Activated CD4-positive, alpha-beta memory T cell treated with anti-CD3 and anti-CD28 coated beads, Interleukin-2, amount 10 ng/mL, durations not matched to agents 7 days and 5 days (primary cell): ENCODE results near the gene ITGAD. TPM values are rescaled to one million over a fixed set of nuclear protein-coding genes. Genes with fewer than 3 reads are reported as not detected.

Experiments
- CTCF ChIA-PET: fragments of 350-600 bp; sonication (Branson Sonifier 250); formaldehyde crosslinking; loops from one replicate; lab custom pipeline; 2021; ENCODE audit warnings: antibody characterized with exemption, inconsistent platforms; lab: Charles Lee
- POLR2A ChIA-PET: fragments of 350-600 bp; sonication (Branson Sonifier 250); formaldehyde crosslinking; loops from one replicate; lab custom pipeline; 2021; ENCODE audit warnings: antibody characterized with exemption; lab: Charles Lee
- DNase-seq: peaks from one replicate; pipeline ENCODE4 v3.0.0-alpha.2; 2020
- H3K27ac Mint-ChIP-seq: one replicate; pipeline ENCODE4 v1.8.0; 2021; ENCODE audit warnings: mild to moderate bottlenecking, mixed read lengths
- H3K27me3 Mint-ChIP-seq: one replicate; pipeline ENCODE4 v1.8.0; 2021; ENCODE audit warnings: mixed read lengths
- H3K36me3 Mint-ChIP-seq: one replicate; pipeline ENCODE4 v1.8.0; 2021; ENCODE audit warnings: low read depth, mixed read lengths
- H3K4me1 Mint-ChIP-seq: one replicate; pipeline ENCODE4 v1.8.0; 2021; ENCODE audit warnings: mixed read lengths
- H3K4me3 Mint-ChIP-seq: one replicate; pipeline ENCODE4 v1.8.0; 2021; ENCODE audit warnings: mild to moderate bottlenecking, mixed read lengths
- H3K9me3 Mint-ChIP-seq: one replicate; pipeline ENCODE4 v1.8.0; 2021; ENCODE audit warnings: mixed read lengths
- total RNA-seq, 2 experiments: library from RNA; stranded (reverse); gene quantifications; one replicate each; pipeline ENCODE4 v1.2.3, GENCODE V29; 2021

ITGAD gene
- total RNA-seq, 2 experiments from 2014 or later: not detected

DNA sequence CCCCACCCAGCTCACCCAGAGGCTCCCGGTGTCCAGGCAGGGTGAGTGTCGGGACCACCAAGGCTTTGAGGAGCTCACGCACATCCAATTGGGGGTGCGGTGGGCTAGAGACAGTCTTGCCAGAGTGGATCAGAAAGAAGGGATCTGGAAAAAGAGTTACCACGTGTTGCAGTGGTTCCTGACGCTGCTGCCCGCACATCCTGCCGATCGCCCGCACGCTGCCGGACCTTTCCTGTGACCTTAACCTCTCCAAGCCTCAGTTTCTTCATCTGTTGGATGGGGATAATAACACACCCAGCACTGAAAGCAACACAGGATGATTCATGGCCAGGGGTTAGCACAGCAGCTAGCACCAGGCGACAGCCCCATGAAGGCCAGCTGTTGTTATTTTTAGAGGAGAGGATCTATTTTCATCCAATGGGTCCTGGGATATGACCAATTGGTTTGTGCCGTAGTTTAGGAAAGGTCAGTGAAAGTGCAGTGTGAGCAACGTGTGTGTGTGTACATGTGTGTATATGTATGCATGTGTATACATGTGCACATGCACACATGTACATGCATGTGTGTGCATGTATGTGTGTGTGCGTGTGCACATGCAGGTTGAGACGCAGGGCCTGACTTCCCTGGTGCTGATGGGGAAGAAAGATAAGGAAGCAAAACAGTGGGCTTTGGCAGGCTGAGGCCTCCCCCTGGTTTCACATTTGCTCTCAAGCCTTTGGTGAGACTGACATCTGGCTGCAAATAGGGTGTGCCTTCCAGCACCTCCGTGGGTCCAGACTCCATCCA, 35.6 kb upstream of the ITGAD start:
- Mint-ChIP-seq H3K9me3 (no peaks in the 10 kb centered on the region), H3K4me1 (peaks cover 52% of the 10 kb centered on the region), H3K4me3 (no peak overlapping the region), H3K27ac (peak overlapping the region; percentile 27), H3K27me3 (no peaks in the 10 kb centered on the region), H3K36me3 (peaks cover 10% of the 10 kb centered on the region)
- DNase-seq: no peak
- ChIA-PET CTCF (interaction anchor here (1.3 to 1.4 kb wide), 3 partner anchors 85 to 156 kb away, joined by 4 to 8 read pairs (median 6); partner anchors contain the start of gene ZNF843), POLR2A (interaction anchor here (1.0 kb wide), 1 partner anchor 9 kb away, joined by 3 read pairs; no protein-coding TSS in a partner anchor)

DNA sequence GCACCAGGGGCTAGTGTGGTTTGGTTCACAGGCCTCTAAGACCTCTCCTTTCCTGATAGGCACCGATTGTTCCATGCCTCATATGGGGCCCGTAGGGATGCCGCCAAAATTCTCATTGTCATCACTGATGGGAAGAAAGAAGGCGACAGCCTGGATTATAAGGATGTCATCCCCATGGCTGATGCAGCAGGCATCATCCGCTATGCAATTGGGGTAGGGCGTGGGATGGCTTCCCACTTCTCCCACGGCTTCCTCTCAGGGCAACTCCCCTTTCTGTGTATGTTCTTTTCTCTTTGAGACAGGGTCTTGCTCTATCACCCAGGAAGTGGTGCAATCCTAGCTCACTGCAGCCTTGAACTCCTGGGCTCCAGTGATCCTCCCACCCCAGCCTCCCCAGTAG, 32.9 kb upstream of the ITGAD start:
- Mint-ChIP-seq H3K27me3 (no peaks in the 10 kb centered on the region), H3K4me1 (peaks cover 38% of the 10 kb centered on the region), H3K27ac (no peak overlapping the region), H3K4me3 (no peak overlapping the region), H3K9me3 (no peaks in the 10 kb centered on the region), H3K36me3 (peaks cover 11% of the 10 kb centered on the region)
- POLR2A ChIA-PET: interaction anchor here (1.9 kb wide), 1 partner anchor 180 kb away, joined by 5 read pairs; the partner anchor contains the start of gene FUS
- CTCF ChIA-PET: interaction anchor here (1.6 kb wide), 1 partner anchor 23 kb away, joined by 4 read pairs; no protein-coding TSS in a partner anchor
- DNase-seq: no peak

DNA sequence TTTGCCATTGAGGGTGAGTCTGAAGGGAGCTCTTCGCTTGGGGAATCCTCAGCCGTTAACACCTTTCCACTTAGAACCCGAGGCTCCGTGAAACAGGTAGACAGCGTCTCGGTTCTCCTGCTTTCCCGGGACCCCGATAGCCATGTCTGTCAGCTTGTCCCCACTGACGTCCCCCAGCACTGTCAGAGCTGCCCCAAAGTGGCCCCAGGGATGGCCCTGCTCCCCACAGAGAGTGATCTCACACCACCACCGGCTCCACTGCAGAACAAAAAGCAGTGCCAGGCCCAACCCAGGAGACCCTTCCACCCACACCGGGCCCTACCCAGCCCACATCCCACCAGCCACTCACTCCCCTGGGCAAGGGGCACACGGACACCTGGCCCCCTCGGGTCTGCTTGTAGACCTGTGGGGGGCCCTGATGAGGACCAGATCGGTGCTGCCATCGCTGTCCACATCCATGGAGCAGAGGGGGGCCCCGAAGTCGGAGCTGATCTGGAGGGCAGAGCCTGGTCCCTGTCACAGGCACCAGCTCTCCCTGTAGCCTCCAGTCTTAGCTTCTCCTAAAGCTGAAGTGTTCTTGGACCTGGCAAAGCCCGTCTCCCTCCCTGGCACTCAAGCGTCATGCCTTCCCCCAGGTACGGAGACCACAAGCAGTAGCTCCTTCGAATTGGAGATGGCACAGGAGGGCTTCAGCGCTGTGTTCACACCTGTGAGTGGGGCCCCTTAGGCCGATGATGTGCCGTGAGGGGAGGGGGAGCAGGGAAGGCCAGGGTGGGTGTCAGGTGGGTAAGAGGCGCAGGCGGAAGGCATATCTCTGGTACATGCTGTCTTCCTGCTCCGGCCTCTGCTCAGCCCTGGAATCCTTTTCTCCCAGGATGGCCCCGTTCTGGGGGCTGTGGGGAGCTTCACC, 31.7 kb upstream of the ITGAD start:
- no peak overlapping the region for H3K4me3 Mint-ChIP-seq
- H3K4me1 Mint-ChIP-seq: peaks cover 33% of the 10 kb centered on the region
- ChIA-PET POLR2A (interaction anchor here (0.8 to 1.0 kb wide), 2 partner anchors 19 to 181 kb away, joined by 3 to 4 read pairs; partner anchors contain the start of gene FUS), CTCF (interaction anchor here (0.6 to 1.6 kb wide), 2 partner anchors 22 to 89 kb away, joined by 4 read pairs; no protein-coding TSS in a partner anchor)
- H3K36me3 Mint-ChIP-seq: peaks cover 9% of the 10 kb centered on the region
- no peaks in the 10 kb centered on the region for H3K9me3 Mint-ChIP-seq
- H3K27ac Mint-ChIP-seq: no peak overlapping the region
- H3K27me3 Mint-ChIP-seq: no peaks in the 10 kb centered on the region
- DNase-seq: no peak

DNA sequence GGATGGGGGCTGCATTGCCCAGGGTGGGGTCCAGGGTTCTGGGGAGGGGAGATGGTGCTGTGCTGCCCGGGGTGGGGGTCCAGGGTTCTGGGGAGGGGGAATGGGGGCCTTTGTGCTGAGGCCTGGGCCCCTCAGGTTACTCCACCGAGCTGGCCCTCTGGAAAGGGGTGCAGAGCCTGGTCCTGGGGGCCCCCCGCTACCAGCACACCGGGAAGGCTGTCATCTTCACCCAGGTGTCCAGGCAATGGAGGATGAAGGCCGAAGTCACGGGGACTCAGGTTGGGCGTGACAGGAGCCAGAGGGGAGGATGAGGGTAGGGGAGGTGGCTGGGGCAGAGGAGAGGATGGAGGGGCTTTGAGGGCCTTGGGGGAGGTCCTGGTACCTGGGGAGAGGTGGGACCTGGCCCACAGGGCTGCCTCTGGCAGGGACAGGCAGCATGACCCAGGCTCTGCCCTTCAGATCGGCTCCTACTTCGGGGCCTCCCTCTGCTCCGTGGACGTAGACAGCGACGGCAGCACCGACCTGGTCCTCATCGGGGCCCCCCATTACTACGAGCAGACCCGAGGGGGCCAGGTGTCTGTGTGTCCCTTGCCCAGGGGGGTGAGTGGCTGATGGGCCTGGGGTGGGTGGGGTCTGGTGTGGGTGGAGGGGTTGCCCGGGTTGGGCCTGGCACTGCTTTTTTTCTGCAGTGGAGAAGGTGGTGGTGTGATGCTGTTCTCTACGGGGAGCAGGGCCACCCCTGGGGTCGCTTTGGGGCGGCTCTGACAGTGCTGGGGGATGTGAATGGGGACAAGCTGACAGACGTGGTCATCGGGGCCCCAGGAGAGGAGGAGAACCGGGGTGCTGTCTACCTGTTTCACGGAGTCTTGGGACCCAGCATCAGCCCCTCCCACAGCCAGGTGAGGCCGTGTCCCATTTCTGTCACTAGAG, 30.4 kb upstream of the ITGAD start:
- CTCF ChIA-PET: no interaction called here

DNA sequence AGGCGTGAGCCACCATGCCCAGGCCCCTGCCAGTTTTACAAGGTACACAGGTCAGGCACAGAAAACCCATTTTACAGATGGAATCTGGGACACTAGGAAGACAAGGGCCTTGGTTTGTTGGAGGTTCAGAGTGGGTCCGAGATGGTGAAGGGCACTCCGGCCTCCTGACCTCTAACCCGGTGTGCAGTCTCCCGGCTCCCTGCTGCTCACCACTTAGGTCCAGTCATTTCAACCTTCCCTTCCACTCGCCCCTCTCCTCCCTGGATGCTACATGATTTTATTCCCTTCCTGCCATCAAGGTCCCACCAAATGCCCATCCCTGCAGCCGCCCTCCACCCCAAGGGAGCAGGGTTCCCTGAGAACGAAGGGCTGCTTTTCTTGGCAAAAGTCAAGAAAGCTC, 29.4 kb upstream of the ITGAD start:
- Mint-ChIP-seq H3K27me3 (no peaks in the 10 kb centered on the region), H3K4me3 (no peak overlapping the region), H3K36me3 (peaks cover 13% of the 10 kb centered on the region), H3K4me1 (peaks cover 31% of the 10 kb centered on the region), H3K9me3 (no peaks in the 10 kb centered on the region), H3K27ac (no peak overlapping the region)
- ChIA-PET CTCF (no interaction called here), POLR2A (no interaction called here)
- DNase-seq: no peak

More for the DNA sequence above, 30.4 kb upstream of the ITGAD start:
- no peak overlapping the region for H3K4me3 Mint-ChIP-seq
- no peak for DNase-seq
- H3K36me3 Mint-ChIP-seq: peaks cover 12% of the 10 kb centered on the region
- POLR2A ChIA-PET: no interaction called here
- H3K27ac Mint-ChIP-seq: no peak overlapping the region
- peaks cover 32% of the 10 kb centered on the region for H3K4me1 Mint-ChIP-seq
- H3K9me3 Mint-ChIP-seq: no peaks in the 10 kb centered on the region
- H3K27me3 Mint-ChIP-seq: no peaks in the 10 kb centered on the region

DNA sequence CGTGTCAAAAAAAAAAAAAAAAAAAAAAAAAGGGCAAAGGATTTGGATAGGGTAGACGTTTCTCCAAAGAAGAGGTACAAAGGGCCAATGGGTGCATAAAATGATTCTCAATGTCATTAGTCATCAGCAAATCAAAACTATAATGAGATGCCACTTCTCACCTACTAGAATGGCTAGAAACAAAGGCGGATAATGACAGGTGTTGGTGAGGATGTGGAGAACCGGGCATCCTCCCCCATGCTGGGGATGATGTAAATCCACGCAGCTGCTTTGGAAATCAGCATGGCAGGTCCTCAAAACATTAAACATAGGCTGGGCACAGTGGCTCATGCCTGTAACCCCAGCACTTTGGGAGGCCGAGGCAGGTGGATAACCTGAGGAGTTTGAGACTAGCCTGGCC, 28.7 kb upstream of the ITGAD start:
- Mint-ChIP-seq H3K4me1 (peaks cover 31% of the 10 kb centered on the region), H3K4me3 (no peak overlapping the region), H3K9me3 (no peaks in the 10 kb centered on the region), H3K27me3 (no peaks in the 10 kb centered on the region), H3K36me3 (peaks cover 13% of the 10 kb centered on the region), H3K27ac (no peak overlapping the region)
- POLR2A ChIA-PET: interaction anchor here (1.2 kb wide), 1 partner anchor 10 kb away, joined by 4 read pairs; the partner anchor contains the start of gene ITGAX
- CTCF ChIA-PET: no interaction called here
- DNase-seq: no peak

DNA sequence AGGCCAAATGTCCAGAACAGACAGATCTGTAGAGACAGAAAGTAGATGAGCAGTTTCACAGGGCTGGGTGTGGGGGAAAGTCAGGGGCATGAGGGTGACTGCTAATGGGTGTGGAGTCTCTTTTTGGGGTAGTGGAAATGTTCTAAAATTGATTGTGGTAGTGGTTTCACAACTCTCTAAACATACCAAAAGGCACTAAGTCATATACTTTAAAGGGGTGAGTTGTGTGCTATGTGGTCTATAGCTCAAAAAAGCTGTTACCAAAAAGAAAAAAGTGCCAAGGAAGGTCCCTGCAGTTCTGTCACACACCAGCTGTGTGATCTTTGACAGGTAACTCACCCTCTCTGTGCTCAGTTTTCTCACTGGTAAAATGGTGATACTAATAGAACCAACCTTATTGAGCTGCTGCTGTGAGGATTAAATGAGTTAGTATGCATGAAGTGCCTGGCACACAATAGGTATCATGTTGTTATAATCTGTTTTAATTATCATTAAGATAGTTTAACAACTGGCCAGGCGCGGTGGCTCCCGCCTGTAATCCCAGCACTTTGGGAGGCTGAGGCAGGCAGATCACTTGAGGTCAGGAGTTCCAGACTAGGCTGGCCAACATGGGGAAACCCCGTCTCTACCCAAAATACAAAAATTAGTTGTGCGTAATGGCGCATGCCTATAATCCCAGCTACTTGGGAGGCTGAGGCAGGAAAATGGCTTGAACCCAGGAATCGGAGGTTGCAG, 27.8 kb upstream of the ITGAD start:
- peaks cover 31% of the 10 kb centered on the region for H3K4me1 Mint-ChIP-seq
- H3K4me3 Mint-ChIP-seq: no peak overlapping the region
- ChIA-PET POLR2A (interaction anchor here (1.2 kb wide), 1 partner anchor 11 kb away, joined by 4 read pairs; the partner anchor contains the start of gene ITGAX), CTCF (interaction anchor here (0.9 to 1.1 kb wide), 2 partner anchors 17 to 223 kb away, joined by 3 to 4 read pairs; no protein-coding TSS in a partner anchor)
- peaks cover 13% of the 10 kb centered on the region for H3K36me3 Mint-ChIP-seq
- no peaks in the 10 kb centered on the region for H3K9me3 Mint-ChIP-seq
- H3K27me3 Mint-ChIP-seq: no peaks in the 10 kb centered on the region
- no peak for DNase-seq
- H3K27ac Mint-ChIP-seq: peak overlapping the region; percentile 36

DNA sequence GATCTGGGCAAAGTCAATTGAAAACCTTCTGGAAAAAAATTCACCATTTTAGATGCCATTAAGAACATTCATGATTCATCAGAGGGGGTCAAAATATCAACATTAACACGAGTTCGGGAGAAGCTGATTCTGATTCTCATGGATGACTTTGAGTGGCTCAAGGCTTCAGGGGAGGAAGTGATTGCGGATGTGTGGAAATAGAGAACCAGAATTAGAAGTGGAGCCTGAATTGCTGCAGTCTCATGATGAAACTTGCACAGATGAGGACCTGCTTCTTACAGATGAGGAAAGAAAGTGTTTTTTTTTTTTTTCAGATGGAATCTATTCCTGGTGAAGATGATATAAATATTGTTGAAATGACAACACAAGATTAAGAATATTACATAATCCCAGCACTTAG, 25.3 kb upstream of the ITGAD start:
- no peak for DNase-seq
- no peak overlapping the region for H3K27ac Mint-ChIP-seq
- peaks cover 15% of the 10 kb centered on the region for H3K36me3 Mint-ChIP-seq
- ChIA-PET POLR2A (interaction anchor here (0.8 kb wide), 1 partner anchor 22 kb away, joined by 3 read pairs; no protein-coding TSS in a partner anchor), CTCF (interaction anchor here (1.7 kb wide), 1 partner anchor 15 kb away, joined by 8 read pairs; no protein-coding TSS in a partner anchor)
- H3K4me3 Mint-ChIP-seq: no peak overlapping the region
- H3K27me3 Mint-ChIP-seq: no peaks in the 10 kb centered on the region
- H3K4me1 Mint-ChIP-seq: peaks cover 31% of the 10 kb centered on the region
- no peaks in the 10 kb centered on the region for H3K9me3 Mint-ChIP-seq

DNA sequence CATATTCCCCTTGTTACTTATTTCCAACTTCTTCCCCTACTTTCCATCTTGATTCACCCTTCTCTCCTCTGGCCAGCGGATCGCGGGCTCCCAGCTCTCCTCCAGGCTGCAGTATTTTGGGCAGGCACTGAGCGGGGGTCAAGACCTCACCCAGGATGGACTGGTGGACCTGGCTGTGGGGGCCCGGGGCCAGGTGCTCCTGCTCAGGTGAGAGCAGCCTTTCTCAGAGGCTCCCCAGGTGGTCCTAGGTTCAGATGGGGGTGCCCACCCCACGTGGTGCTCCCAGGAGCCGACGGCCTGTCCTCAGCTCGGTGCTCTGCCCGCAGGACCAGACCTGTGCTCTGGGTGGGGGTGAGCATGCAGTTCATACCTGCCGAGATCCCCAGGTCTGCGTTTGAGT, 22.1 kb upstream of the ITGAD start:
- Mint-ChIP-seq H3K27ac (no peak overlapping the region), H3K27me3 (peaks cover 15% of the 10 kb centered on the region), H3K4me1 (peaks cover 17% of the 10 kb centered on the region), H3K4me3 (no peak overlapping the region), H3K9me3 (no peaks in the 10 kb centered on the region), H3K36me3 (peaks cover 20% of the 10 kb centered on the region)
- ChIA-PET CTCF (no interaction called here), POLR2A (no interaction called here)
- no peak for DNase-seq

DNA sequence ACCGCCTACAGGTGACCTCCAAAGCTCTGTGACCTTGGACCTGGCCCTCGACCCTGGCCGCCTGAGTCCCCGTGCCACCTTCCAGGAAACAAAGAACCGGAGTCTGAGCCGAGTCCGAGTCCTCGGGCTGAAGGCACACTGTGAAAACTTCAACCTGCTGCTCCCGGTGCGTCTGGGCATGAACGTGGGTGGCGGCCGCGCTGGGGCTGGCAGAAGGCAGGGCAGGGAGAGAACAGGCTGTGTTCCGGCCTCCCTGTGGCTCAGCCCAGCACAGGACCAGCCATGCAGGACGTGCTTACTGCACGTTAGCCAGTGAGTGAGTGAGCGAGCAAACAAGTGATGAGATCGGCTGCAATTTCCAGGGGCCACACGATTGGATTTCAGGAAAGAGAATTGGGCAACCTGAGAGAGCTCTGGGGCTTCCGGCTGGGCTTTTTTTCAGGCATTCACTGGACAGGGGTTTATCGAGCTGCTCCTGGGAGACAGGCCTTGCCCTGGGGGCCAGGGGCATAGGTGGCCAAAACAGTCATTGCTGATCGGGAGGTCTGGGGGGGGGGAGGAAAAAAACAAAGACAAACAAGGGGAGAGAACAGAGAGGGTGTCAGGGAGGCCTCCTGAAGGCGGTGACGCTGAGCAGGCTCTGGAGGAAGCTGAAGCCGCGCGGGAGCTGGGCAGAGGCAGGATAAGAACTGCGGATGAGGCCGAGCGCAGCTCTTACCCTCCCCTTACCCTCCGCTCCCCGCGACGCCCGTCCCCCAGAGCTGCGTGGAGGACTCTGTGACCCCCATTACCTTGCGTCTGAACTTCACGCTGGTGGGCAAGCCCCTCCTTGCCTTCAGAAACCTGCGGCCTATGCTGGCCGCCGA, 21.3 kb upstream of the ITGAD start:
- peaks cover 9% of the 10 kb centered on the region for H3K4me1 Mint-ChIP-seq
- peaks cover 15% of the 10 kb centered on the region for H3K27me3 Mint-ChIP-seq
- peaks cover 18% of the 10 kb centered on the region for H3K36me3 Mint-ChIP-seq
- H3K9me3 Mint-ChIP-seq: no peaks in the 10 kb centered on the region
- no peak overlapping the region for H3K4me3 Mint-ChIP-seq
- ChIA-PET CTCF (no interaction called here), POLR2A (no interaction called here)
- H3K27ac Mint-ChIP-seq: no peak overlapping the region
- no peak for DNase-seq

DNA sequence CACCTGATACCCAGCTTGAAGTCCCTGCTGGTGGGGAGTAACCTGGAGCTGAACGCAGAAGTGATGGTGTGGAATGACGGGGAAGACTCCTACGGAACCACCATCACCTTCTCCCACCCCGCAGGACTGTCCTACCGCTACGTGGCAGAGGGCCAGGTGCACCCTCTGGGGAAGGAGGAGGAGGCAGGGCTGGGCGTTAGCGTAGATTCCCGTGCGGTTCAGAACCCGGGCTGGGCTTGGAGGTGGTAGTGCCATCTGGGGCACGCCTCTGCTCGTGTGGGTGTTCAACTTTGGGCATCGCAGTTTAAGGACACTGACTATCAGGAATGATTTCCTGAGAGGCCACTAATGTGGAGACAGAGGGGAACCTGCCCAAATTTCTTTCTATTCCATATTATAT, 19.9 kb upstream of the ITGAD start:
- Mint-ChIP-seq H3K4me1 (peaks cover 5% of the 10 kb centered on the region), H3K9me3 (no peaks in the 10 kb centered on the region), H3K27ac (no peak overlapping the region), H3K4me3 (no peak overlapping the region), H3K36me3 (peaks cover 11% of the 10 kb centered on the region), H3K27me3 (peaks cover 15% of the 10 kb centered on the region)
- POLR2A ChIA-PET: no interaction called here
- no peak for DNase-seq
- CTCF ChIA-PET: no interaction called here
